ENCODE measurements around the gene FLT3.
"Not testable (repeated sequence)": the region's sequence is repeated elsewhere in the genome, so short reads cannot be mapped to it uniquely, and the experiment has no call there.

The FLT3 gene

DNA sequence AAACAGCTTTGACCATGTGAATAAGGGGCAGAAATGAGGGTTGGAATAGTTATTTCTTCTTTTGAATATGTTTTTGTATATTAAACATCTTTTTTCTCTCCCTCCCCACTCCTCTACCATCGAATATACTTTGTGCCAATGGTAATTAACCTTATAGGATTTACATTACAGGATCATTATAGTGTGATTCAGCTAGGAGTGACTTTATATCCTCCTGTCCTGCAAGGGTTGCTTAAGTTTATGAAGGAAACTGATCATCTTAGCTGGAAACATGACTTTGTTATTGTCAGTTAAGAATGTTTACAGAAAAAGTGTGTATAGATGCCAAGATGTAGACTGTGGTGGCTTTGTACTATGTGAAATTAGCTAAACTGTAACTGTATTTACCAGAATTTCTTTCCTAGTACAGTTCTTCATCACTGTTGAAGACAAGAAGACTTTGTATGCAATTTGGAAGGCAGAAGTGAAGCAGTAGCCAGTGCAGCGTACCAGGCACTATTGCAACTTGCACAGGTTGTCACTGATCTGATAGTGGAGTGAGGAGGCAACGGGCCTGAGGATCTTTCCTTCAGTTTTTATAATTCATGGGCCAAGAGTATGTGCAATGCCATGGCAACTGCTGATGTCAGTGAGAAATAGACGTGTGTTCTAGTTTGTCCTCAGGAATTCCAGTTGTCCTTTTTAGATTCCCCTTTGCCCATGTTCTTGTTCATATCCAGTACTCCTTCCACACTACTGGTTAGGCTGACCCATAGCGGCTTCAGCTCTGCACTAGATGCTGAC, 29.7 kb upstream of the FLT3 start:
- Histone ChIP-seq H3K4me1 (ENCODE audit: control insufficient read depth, insufficient read depth, low read length, unreplicated experiment) (no peaks in the 10 kb centered on the region), H3K36me3 (ENCODE audit: insufficient read depth, low read length) (no peaks in the 10 kb centered on the region), H3K27me3 (ENCODE audit: insufficient read depth, low read length) (no peaks in the 10 kb centered on the region), H3K27ac (ENCODE audit: low read depth, low read length) (no peak overlapping the region), H3K79me2 (ENCODE audit: control insufficient read depth, insufficient read depth, low read length, unreplicated experiment) (no peaks in the 10 kb centered on the region), H2AFZ (ENCODE audit: low read length, unreplicated experiment) (no peak overlapping the region), H3K4me3 (ENCODE audit: low read depth, low read length) (no peak overlapping the region)

DNA sequence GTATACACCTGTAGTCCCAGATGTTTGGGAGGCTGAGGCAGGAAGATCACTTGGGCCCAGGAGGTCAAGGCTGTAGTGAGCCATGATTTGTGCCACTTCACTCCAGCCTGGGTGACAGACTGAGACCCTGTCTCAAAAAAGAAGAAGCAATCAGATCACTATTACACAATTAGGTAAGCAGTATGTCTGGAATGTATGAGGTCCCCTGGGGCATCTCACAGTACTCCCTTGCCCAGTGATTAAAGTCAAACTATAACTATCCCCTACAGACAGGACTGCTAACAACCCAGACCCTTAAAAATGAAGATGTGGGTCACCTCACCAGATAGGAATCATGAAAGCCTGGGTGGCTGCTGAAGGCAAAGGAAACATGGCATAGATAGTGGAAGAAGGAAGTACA, 28.6 kb upstream of the FLT3 start:
- H3K36me3 ChIP-seq (ENCODE audit: insufficient read depth, low read length) = no peaks in the 10 kb centered on the region

DNA sequence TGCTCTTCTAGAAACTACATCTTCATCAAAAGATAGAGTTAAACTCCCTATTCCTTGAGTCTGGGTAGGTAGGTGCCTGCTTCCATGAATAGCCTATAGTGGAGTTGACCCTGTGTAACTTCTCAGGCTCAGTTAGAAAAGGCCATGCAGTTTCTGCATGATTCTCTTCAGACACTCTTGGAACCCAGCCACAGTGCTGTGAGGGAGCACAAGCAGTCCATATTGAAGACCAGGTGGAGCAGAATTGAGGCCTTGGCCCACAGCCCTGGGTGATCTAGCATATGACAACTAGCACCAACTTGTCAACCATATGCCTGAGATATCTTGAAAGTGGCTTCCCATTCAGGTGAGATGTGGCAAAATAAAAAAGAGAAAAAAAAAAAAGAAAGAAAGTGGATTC, 27.7 kb upstream of the FLT3 start:
- no peaks in the 10 kb centered on the region for H3K36me3 ChIP-seq (ENCODE audit: insufficient read depth, low read length)
- no peaks in the 10 kb centered on the region for H3K27me3 ChIP-seq (ENCODE audit: insufficient read depth, low read length)

More for the DNA sequence above, 28.6 kb upstream of the FLT3 start:
- no peak overlapping the region for H3K4me3 ChIP-seq (ENCODE audit: low read depth, low read length)
- no peaks in the 10 kb centered on the region for H3K27me3 ChIP-seq (ENCODE audit: insufficient read depth, low read length)
- no peak overlapping the region for H2AFZ ChIP-seq (ENCODE audit: low read length, unreplicated experiment)
- H3K4me1 ChIP-seq (ENCODE audit: control insufficient read depth, insufficient read depth, low read length, unreplicated experiment) = no peaks in the 10 kb centered on the region
- no peaks in the 10 kb centered on the region for H3K79me2 ChIP-seq (ENCODE audit: control insufficient read depth, insufficient read depth, low read length, unreplicated experiment)
- H3K27ac ChIP-seq (ENCODE audit: low read depth, low read length) = no peak overlapping the region

DNA sequence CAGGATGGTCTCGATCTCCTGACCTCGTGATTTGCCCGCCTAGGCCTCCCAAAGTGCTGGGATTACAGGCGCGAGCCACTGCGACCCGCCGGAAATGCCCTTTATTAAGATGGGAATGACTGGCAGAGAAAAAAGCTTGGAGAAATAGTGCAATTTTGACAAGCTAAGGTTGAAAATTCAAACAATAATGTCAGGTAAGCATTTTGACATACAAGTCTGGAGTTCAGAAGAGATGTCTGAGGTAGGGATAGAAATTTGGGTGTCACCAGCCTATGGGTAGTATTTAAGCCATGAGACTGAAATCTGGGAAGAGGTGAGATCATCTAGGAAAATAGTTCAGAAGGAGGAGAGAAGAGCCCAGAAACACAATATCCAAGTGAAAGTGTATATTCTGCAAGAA, 20.8 kb upstream of the FLT3 start:
- no peak overlapping the region for H3K4me3 ChIP-seq (ENCODE audit: low read depth, low read length)
- no peaks in the 10 kb centered on the region for H3K79me2 ChIP-seq (ENCODE audit: control insufficient read depth, insufficient read depth, low read length, unreplicated experiment)
- no peaks in the 10 kb centered on the region for H3K4me1 ChIP-seq (ENCODE audit: control insufficient read depth, insufficient read depth, low read length, unreplicated experiment)
- H3K27me3 ChIP-seq (ENCODE audit: insufficient read depth, low read length) = peaks cover 11% of the 10 kb centered on the region; the same call in 1 of the 2 replicates
- no peak overlapping the region for H3K27ac ChIP-seq (ENCODE audit: low read depth, low read length)
- H2AFZ ChIP-seq (ENCODE audit: low read length, unreplicated experiment) = no peak overlapping the region
- no peaks in the 10 kb centered on the region for H3K36me3 ChIP-seq (ENCODE audit: insufficient read depth, low read length)

More for the DNA sequence above, 27.7 kb upstream of the FLT3 start:
- Histone ChIP-seq H2AFZ (ENCODE audit: low read length, unreplicated experiment) (no peak overlapping the region), H3K27ac (ENCODE audit: low read depth, low read length) (no peak overlapping the region), H3K4me1 (ENCODE audit: control insufficient read depth, insufficient read depth, low read length, unreplicated experiment) (no peaks in the 10 kb centered on the region), H3K79me2 (ENCODE audit: control insufficient read depth, insufficient read depth, low read length, unreplicated experiment) (no peaks in the 10 kb centered on the region), H3K4me3 (ENCODE audit: low read depth, low read length) (no peak overlapping the region)

DNA sequence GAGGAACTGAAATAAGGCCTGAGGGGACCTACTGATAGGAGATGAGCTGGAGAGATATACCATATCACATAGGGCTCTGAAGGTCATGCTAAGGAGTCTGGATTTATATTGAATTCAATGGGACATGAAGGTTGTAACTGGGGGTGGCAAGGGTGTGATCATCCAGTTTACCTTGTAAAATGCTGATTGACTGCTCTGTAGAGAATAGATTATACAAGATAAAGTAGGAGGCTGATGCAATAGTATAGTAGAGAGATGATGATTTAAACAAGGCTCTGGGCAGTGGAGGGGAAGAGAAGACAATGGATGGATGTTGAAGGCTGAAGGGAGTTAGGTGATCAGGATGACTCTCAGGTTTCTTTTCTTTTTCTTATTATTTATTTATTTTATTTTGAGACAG, 19.9 kb upstream of the FLT3 start:
- no peaks in the 10 kb centered on the region for H3K36me3 ChIP-seq (ENCODE audit: insufficient read depth, low read length)
- no peaks in the 10 kb centered on the region for H3K79me2 ChIP-seq (ENCODE audit: control insufficient read depth, insufficient read depth, low read length, unreplicated experiment)
- H3K4me1 ChIP-seq (ENCODE audit: control insufficient read depth, insufficient read depth, low read length, unreplicated experiment) = no peaks in the 10 kb centered on the region
- H2AFZ ChIP-seq (ENCODE audit: low read length, unreplicated experiment) = no peak overlapping the region
- H3K4me3 ChIP-seq (ENCODE audit: low read depth, low read length) = no peak overlapping the region
- peaks cover 13% of the 10 kb centered on the region; the same call in 1 of the 2 replicates for H3K27me3 ChIP-seq (ENCODE audit: insufficient read depth, low read length)
- no peak overlapping the region for H3K27ac ChIP-seq (ENCODE audit: low read depth, low read length)

DNA sequence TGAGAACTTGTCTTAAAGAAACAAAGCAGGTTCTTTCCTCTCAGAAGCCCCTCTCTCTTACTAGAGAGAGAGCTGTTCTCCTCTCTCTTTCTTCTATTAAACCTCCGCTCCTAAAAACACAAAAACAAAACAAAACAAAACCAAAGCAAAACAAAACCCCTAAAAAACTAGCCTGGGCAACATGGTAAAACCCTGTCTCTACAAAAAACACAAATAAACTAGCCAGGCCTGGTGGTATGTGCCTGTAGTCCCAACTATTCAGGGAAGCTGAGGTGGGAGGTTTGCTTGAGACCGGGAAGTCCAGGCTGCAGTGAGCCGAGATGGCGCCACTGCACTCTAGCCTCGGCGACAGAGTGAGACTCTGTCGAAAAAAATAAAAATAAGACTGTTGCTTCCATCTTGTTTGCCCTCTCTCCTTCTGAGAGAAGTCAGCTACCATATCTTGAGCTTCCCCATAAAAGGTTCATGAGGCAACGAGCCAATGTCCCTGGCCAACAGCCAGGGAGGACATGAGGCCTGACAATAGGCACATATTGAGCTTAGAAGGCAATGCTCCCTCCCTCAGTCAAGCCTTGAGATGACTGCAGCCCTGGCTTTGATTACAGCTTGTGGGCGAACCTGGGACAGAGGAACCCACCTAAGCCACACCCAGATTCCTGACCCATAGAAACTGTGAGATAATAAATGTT, 17.5 kb upstream of the FLT3 start:
- H2AFZ ChIP-seq (ENCODE audit: low read length, unreplicated experiment) = no peak overlapping the region
- no peaks in the 10 kb centered on the region for H3K36me3 ChIP-seq (ENCODE audit: insufficient read depth, low read length)

DNA sequence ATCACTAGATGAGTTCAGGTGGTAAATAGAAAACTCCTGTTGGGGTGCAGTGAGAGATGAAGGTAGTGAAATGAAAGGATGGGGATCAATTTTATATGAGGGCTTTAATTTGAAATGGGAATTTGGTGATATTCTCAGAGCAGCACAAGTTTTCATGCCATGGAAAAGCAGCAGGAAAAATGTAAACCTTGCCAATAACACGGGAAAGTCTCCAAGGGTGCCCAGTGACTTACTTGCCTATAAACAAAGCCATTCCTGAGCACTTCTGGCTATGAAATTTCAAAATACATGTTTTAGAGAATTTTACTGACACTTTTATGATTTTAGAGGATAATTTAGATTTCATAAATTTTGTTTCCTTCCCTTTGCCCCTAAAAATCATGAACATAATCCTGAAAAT, 16.4 kb upstream of the FLT3 start:
- no peaks in the 10 kb centered on the region for H3K36me3 ChIP-seq (ENCODE audit: insufficient read depth, low read length)
- no peak overlapping the region for H3K27ac ChIP-seq (ENCODE audit: low read depth, low read length)
- no peak overlapping the region for H2AFZ ChIP-seq (ENCODE audit: low read length, unreplicated experiment)
- no peaks in the 10 kb centered on the region for H3K79me2 ChIP-seq (ENCODE audit: control insufficient read depth, insufficient read depth, low read length, unreplicated experiment)
- H3K27me3 ChIP-seq (ENCODE audit: insufficient read depth, low read length) = peaks cover 13% of the 10 kb centered on the region; the same call in 1 of the 2 replicates
- no peak overlapping the region for H3K4me3 ChIP-seq (ENCODE audit: low read depth, low read length)
- no peaks in the 10 kb centered on the region for H3K4me1 ChIP-seq (ENCODE audit: control insufficient read depth, insufficient read depth, low read length, unreplicated experiment)

More for the DNA sequence above, 17.5 kb upstream of the FLT3 start:
- peaks cover 13% of the 10 kb centered on the region; the same call in 1 of the 2 replicates for H3K27me3 ChIP-seq (ENCODE audit: insufficient read depth, low read length)
- no peak overlapping the region for H3K27ac ChIP-seq (ENCODE audit: low read depth, low read length)
- H3K4me3 ChIP-seq (ENCODE audit: low read depth, low read length) = no peak overlapping the region
- H3K79me2 ChIP-seq (ENCODE audit: control insufficient read depth, insufficient read depth, low read length, unreplicated experiment) = no peaks in the 10 kb centered on the region
- no peaks in the 10 kb centered on the region for H3K4me1 ChIP-seq (ENCODE audit: control insufficient read depth, insufficient read depth, low read length, unreplicated experiment)

DNA sequence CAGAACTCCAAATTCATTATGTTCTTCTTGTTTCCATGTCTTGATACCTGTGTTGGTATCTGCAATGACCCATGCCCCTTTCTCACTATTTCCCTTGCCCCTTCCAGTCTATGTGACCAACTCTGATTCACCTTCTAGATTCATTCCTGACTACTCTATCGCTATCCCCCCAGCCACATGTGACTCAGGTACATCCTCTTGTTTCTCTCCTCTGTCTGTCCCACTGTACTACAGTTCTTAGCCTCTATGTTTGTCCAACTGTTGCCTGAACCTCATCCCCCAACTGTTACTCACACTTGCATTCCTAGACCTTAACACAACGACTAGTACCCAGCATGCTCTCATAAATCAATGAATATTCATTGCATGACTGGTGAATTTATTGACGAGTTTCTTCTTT, 10.0 kb upstream of the FLT3 start:
- Histone ChIP-seq H3K27ac (ENCODE audit: low read depth, low read length) (no peak overlapping the region), H3K4me1 (ENCODE audit: control insufficient read depth, insufficient read depth, low read length, unreplicated experiment) (no peaks in the 10 kb centered on the region), H3K36me3 (ENCODE audit: insufficient read depth, low read length) (no peaks in the 10 kb centered on the region), H3K4me3 (ENCODE audit: low read depth, low read length) (no peak overlapping the region), H3K79me2 (ENCODE audit: control insufficient read depth, insufficient read depth, low read length, unreplicated experiment) (no peaks in the 10 kb centered on the region), H2AFZ (ENCODE audit: low read length, unreplicated experiment) (no peak overlapping the region), H3K27me3 (ENCODE audit: insufficient read depth, low read length) (peaks cover 30% of the 10 kb centered on the region)

DNA sequence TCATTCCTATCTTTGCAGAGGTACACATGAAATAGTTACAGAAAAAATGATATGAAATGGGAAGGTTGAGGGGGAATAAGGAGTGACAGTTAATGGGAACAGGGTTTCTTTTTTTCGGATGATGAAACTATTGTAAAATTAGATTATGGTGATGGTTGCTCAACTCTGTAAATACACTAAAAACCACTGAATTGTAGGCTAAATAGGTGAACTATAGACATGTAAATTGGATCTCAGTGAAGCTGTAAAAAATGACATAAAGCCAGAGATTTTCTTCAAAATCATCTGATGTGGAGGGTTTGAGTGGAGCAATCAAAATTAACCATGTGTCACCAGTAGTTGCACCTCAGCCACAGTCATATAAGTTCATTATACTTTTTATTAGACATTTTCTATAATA, 6.6 kb upstream of the FLT3 start:
- H3K36me3 ChIP-seq (ENCODE audit: insufficient read depth, low read length) = no peaks in the 10 kb centered on the region
- H3K79me2 ChIP-seq (ENCODE audit: control insufficient read depth, insufficient read depth, low read length, unreplicated experiment) = no peaks in the 10 kb centered on the region
- H3K4me3 ChIP-seq (ENCODE audit: low read depth, low read length) = no peak overlapping the region
- no peak overlapping the region for H3K27ac ChIP-seq (ENCODE audit: low read depth, low read length)
- no peaks in the 10 kb centered on the region for H3K4me1 ChIP-seq (ENCODE audit: control insufficient read depth, insufficient read depth, low read length, unreplicated experiment)
- peaks cover 44% of the 10 kb centered on the region for H3K27me3 ChIP-seq (ENCODE audit: insufficient read depth, low read length)
- no peak overlapping the region for H2AFZ ChIP-seq (ENCODE audit: low read length, unreplicated experiment)

DNA sequence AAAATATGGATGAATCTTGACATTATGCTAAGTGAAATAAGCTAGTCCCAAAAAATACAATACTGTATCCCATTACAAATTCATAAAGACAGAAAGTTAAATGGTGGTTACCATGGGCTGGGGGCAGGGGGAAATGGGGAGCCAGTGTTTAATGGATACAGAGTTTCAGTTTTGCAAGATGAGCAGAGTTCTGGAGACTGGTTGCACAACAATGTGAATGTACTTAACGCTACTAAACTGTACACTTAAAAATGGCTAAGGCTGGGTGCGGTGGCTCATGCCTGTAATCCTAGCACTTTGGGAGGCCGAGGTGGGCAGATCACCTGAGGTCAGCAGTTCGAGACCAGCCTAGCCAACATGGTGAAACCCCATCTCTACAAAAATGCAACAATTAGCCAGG, 1.5 kb upstream of the FLT3 start:
- H3K4me3 ChIP-seq (ENCODE audit: low read depth, low read length) = not testable (repeated sequence)

More for the DNA sequence above, 1.5 kb upstream of the FLT3 start:
- H3K4me1 ChIP-seq (ENCODE audit: control insufficient read depth, insufficient read depth, low read length, unreplicated experiment); H2AFZ ChIP-seq (ENCODE audit: low read length, unreplicated experiment); H3K27ac ChIP-seq (ENCODE audit: low read depth, low read length); H3K36me3 ChIP-seq (ENCODE audit: insufficient read depth, low read length); H3K79me2 ChIP-seq (ENCODE audit: control insufficient read depth, insufficient read depth, low read length, unreplicated experiment): not testable (repeated sequence)
- H3K27me3 ChIP-seq (ENCODE audit: insufficient read depth, low read length) = peaks cover 63% of the 10 kb centered on the region
